HepG2 (cell line): ENCODE results near the gene CBFA2T2. TPM values are rescaled to one million over a fixed set of nuclear protein-coding genes. Genes with fewer than 3 reads are reported as not detected.

Experiments
- ASH2L ChIP-seq: fragments of 300-600, 200-600 bp; sonication (generic); IDR thresholded peaks from 2 replicates; pipeline ENCODE4 v1.7.0; 2017; ENCODE audit warnings: low read depth, mild to moderate bottlenecking, moderate library complexity, mixed read lengths, low read length; ENCODE audit not compliant: insufficient read length
- DPF2 ChIP-seq: sonication (generic); formaldehyde crosslinking; IDR thresholded peaks from 2 replicates; pipeline ENCODE4 v1.4.0; 2020; ENCODE audit warnings: mild to moderate bottlenecking, low read depth, missing genetic modification reagents, borderline replicate concordance
- HOXA3 ChIP-seq: sonication (generic); formaldehyde crosslinking; IDR thresholded peaks from 2 replicates; pipeline ENCODE4 v1.5.0; 2020; ENCODE audit warnings: missing genetic modification reagents
- KDM3A ChIP-seq: IDR thresholded peaks from 2 replicates; pipeline ENCODE4 v1.6.1; 2018; ENCODE audit warnings: low read depth, missing compliant biosample characterization
- MED1 ChIP-seq: sonication (generic); formaldehyde crosslinking; IDR thresholded peaks from 2 replicates; pipeline ENCODE4 v1.4.0; 2020; ENCODE audit warnings: missing genetic modification reagents
- NFE2 ChIP-seq: sonication (generic); formaldehyde crosslinking; IDR thresholded peaks from 2 replicates; pipeline ENCODE4 v1.4.0; 2020; ENCODE audit warnings: missing genetic modification reagents
- NFIB ChIP-seq: sonication (generic); formaldehyde crosslinking; IDR thresholded peaks from 2 replicates; pipeline ENCODE4 v1.9.0; 2021; ENCODE audit warnings: missing genetic modification reagents, mild to moderate bottlenecking, borderline replicate concordance
- NFKB2 ChIP-seq: sonication (generic); formaldehyde crosslinking; IDR thresholded peaks from 2 replicates; pipeline ENCODE4 v1.4.0; 2020; ENCODE audit warnings: missing genetic modification reagents, borderline replicate concordance
- NFRKB ChIP-seq: fragments of 450-650 bp; IDR thresholded peaks from 2 replicates; pipeline ENCODE4 v1.6.1; 2017
- PHF5A ChIP-seq: IDR thresholded peaks from one replicate; pipeline ENCODE4 v1.6.1; 2018; ENCODE audit warnings: low read depth, missing genetic modification reagents; ENCODE audit not compliant: unreplicated experiment
- SALL1 ChIP-seq: sonication (generic); formaldehyde crosslinking; IDR thresholded peaks from 2 replicates; pipeline ENCODE4 v1.8.0; 2022; ENCODE audit warnings: mild to moderate bottlenecking, missing genetic modification reagents
- SP1 ChIP-seq, 2 experiments: fragments of 450-650 bp in 1 of 2; sonication (generic) in 1 of 2; formaldehyde crosslinking in 1 of 2; IDR thresholded peaks; 2 replicates each; pipeline versions ENCODE4 v1.4.0 to v1.6.1; 2016 to 2020; ENCODE audit warnings: missing genetic modification reagents in 1 of 2
- SRY ChIP-seq: sonication (generic); formaldehyde crosslinking; IDR thresholded peaks from 2 replicates; pipeline ENCODE4 v1.8.0; 2022; ENCODE audit warnings: mild to moderate bottlenecking, missing genetic modification reagents
- TRIM24 ChIP-seq: sonication (generic); formaldehyde crosslinking; IDR thresholded peaks from 2 replicates; pipeline ENCODE4 v1.8.0; 2022; ENCODE audit warnings: mild to moderate bottlenecking, missing genetic modification reagents
- ZNF569 ChIP-seq: sonication (generic); formaldehyde crosslinking; IDR thresholded peaks from 2 replicates; pipeline ENCODE4 v1.5.0; 2020; ENCODE audit warnings: mild to moderate bottlenecking, missing genetic modification reagents, moderate library complexity, borderline replicate concordance
- ZNF652 ChIP-seq: IDR thresholded peaks from 2 replicates; pipeline ENCODE4 v1.6.1; 2016; ENCODE audit warnings: low read depth, borderline replicate concordance
- ZNF788 ChIP-seq: sonication (generic); formaldehyde crosslinking; IDR thresholded peaks from 2 replicates; pipeline ENCODE4 v1.5.0; 2020; ENCODE audit warnings: mild to moderate bottlenecking, missing genetic modification reagents, borderline replicate concordance
- polyA plus RNA-seq, 8 experiments: library from polyadenylated mRNA; depleted of rRNA in 3 of 8; stranded (reverse) in 7 of 8; unstranded in 1 of 8; fragments of >200 nt; fragmentation: Illumina TruSeq in 4 of 8; extraction: Trizol in 4 of 8; gene quantifications; 2 replicates each; pipeline versions ENCODE4 v1.2.1 to v1.2.3, GENCODE V29; 2011 to 2016; ENCODE audit warnings: low read depth in 4 of 8, missing spikeins in 1 of 8, mixed read lengths in 1 of 8; ENCODE audit not compliant: insufficient read depth in 1 of 8
- total RNA-seq, 5 experiments: library from RNA; depleted of rRNA; stranded (reverse); fragments of >200 nt; fragmentation: Illumina TruSeq; extraction: Trizol; gene quantifications; 2 replicates each; pipeline ENCODE4 v1.2.3, GENCODE V29; 2016; ENCODE audit warnings: low read depth in 1 of 5
- TF ChIP-seq, protein P1 (sequence below): sonication (generic); formaldehyde crosslinking; IDR thresholded peaks from 2 replicates; pipeline ENCODE4 v1.4.0; 2020; ENCODE audit warnings: missing genetic modification reagents; ENCODE audit errors: not compliant biosample characterization
- TF ChIP-seq, protein P2 (sequence below): sonication (generic); formaldehyde crosslinking; IDR thresholded peaks from 2 replicates; pipeline ENCODE4 v1.4.0; 2020; ENCODE audit warnings: mild to moderate bottlenecking, missing genetic modification reagents, borderline replicate concordance
- TF ChIP-seq, protein P3 (sequence below), 2 experiments: sonication (generic) in 1 of 2; formaldehyde crosslinking in 1 of 2; IDR thresholded peaks; 2 replicates each; pipeline versions ENCODE4 v1.5.1 to v1.6.1; 2011 to 2020; ENCODE audit warnings: borderline replicate concordance in 1 of 2, low read depth in 1 of 2, low read length in 1 of 2, mild to moderate bottlenecking in 1 of 2, missing genetic modification reagents in 1 of 2, moderate library complexity in 1 of 2
- TF ChIP-seq, protein P4 (sequence below): sonication (generic); formaldehyde crosslinking; IDR thresholded peaks from 2 replicates; pipeline ENCODE4 v1.4.0; 2020; ENCODE audit warnings: mild to moderate bottlenecking, missing genetic modification reagents
- TF ChIP-seq, protein P5 (sequence below), 2 experiments: fragments of 450-650 bp in 1 of 2; sonication (generic) in 1 of 2; formaldehyde crosslinking; IDR thresholded peaks; 2 replicates each; pipeline versions ENCODE4 v1.5.0 to v1.8.0; 2020 to 2022; ENCODE audit warnings: mild to moderate bottlenecking in 1 of 2, missing genetic modification reagents in 1 of 2

CBFA2T2 gene
- total and polyA plus RNA-seq, 2 of the 13 experiments (the other 11 are each of a cell fraction or from before 2014, with no cell fraction given): 6.3 to 21.2 TPM

DNA sequence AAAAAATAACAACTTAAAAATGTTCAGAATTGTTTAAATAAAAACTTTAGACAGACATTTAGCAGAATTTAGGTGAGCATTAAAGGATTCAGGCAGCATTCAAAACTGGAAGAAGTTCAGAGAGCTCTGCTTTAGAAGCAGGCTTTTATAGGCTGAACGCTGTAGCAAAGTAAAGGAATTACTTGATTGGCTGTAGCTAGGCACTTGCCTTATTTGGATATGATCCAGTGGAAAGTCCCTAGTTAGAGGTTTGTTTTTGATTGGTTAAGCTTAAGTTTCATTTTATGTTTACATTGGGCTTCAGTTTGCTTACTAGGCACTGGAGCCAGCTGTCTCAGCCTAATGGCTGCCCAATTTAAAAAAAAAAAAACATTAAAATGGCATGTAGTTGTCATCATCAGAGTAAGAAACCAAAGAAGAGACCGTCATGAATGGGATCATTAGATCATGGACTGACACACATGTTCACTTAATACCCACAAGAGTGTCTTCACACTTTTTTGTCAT, 65.1 kb downstream of the CBFA2T2 start (continued):
- TF ChIP-seq SP1 (IDR thresholded peaks at IDR 0.05) (no peak), SP1 (CRISPR knock-in tag; IDR thresholded peaks at IDR 0.05) (no peak), NFE2 (no peak; the same call in 1 of the 2 replicates), MED1 (CRISPR knock-in tag) (0 out of 2 replicates have a peak, but pooled peaks have one; percentile 10), NFRKB (no peak), PHF5A (no peak), DPF2 (CRISPR knock-in tag) (no peak), NFKB2 (CRISPR knock-in tag) (no peak), SALL1 (CRISPR knock-in tag) (no peak), SRY (CRISPR knock-in tag) (no peak), ASH2L (peak; percentile 26), ZNF788 (CRISPR knock-in tag) (no peak), ZNF569 (CRISPR knock-in tag) (no peak), NFIB (no peak), KDM3A (CRISPR knock-in tag) (no peak), ZNF652 (CRISPR knock-in tag) (no peak), HOXA3 (no peak), TRIM24 (CRISPR knock-in tag) (no peak)
- TF ChIP-seq, protein P1, sequence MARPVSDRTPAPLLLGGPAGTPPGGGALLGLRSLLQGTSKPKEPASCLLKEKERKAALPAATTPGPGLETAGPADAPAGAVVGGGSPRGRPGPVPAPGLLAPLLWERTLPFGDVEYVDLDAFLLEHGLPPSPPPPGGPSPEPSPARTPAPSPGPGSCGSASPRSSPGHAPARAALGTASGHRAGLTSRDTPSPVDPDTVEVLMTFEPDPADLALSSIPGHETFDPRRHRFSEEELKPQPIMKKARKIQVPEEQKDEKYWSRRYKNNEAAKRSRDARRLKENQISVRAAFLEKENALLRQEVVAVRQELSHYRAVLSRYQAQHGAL (CRISPR knock-in tag): no peak
- TF ChIP-seq, protein P2, sequence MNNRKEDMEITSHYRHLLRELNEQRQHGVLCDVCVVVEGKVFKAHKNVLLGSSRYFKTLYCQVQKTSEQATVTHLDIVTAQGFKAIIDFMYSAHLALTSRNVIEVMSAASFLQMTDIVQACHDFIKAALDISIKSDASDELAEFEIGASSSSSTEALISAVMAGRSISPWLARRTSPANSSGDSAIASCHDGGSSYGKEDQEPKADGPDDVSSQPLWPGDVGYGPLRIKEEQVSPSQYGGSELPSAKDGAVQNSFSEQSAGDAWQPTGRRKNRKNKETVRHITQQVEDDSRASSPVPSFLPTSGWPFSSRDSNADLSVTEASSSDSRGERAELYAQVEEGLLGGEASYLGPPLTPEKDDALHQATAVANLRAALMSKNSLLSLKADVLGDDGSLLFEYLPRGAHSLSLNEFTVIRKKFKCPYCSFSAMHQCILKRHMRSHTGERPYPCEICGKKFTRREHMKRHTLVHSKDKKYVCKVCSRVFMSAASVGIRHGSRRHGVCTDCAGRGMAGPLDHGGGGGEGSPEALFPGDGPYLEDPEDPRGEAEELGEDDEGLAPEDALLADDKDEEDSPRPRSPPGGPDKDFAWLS (CRISPR knock-in tag): no peak
- TF ChIP-seq, protein P3, sequence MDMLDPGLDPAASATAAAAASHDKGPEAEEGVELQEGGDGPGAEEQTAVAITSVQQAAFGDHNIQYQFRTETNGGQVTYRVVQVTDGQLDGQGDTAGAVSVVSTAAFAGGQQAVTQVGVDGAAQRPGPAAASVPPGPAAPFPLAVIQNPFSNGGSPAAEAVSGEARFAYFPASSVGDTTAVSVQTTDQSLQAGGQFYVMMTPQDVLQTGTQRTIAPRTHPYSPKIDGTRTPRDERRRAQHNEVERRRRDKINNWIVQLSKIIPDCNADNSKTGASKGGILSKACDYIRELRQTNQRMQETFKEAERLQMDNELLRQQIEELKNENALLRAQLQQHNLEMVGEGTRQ (IDR thresholded peaks at IDR 0.05; ENCODE audit: low read depth, low read length): no peak
- TF ChIP-seq, protein P3 (CRISPR knock-in tag; IDR thresholded peaks at IDR 0.05; ENCODE audit: borderline replicate concordance): peak; percentile 90; the same call in 1 of the 2 replicates
- TF ChIP-seq, protein P4, sequence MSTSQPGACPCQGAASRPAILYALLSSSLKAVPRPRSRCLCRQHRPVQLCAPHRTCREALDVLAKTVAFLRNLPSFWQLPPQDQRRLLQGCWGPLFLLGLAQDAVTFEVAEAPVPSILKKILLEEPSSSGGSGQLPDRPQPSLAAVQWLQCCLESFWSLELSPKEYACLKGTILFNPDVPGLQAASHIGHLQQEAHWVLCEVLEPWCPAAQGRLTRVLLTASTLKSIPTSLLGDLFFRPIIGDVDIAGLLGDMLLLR: no peak
- TF ChIP-seq, protein P5, sequence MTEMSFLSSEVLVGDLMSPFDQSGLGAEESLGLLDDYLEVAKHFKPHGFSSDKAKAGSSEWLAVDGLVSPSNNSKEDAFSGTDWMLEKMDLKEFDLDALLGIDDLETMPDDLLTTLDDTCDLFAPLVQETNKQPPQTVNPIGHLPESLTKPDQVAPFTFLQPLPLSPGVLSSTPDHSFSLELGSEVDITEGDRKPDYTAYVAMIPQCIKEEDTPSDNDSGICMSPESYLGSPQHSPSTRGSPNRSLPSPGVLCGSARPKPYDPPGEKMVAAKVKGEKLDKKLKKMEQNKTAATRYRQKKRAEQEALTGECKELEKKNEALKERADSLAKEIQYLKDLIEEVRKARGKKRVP (CRISPR knock-in tag; IDR thresholded peaks at IDR 0.05): no peak
